Calu3 (cell line): ENCODE measurements around the gene PTPRN2. TPM values are rescaled to one million over a fixed set of nuclear protein-coding genes. Genes with fewer than 3 reads are reported as not detected.

Source experiments
- BruUV-seq: library from RNA; stranded (reverse); fragments of 400-500 nt; replicated peaks from 2 replicates; lab custom pipeline; 2021; lab: Mats Ljungman, UMichigan
- CTCF ChIA-PET: fragments of 300-600 bp; sonication (Branson Sonifier 250); formaldehyde crosslinking; loops from one replicate; lab custom pipeline; 2022; ENCODE audit warnings: antibody characterized with exemption; lab: Charles Lee
- DNase-seq: peaks from one replicate; pipeline ENCODE4 v3.0.0; 2022
- H3K27ac Mint-ChIP-seq: one replicate; pipeline ENCODE4 v1.8.0; 2022; ENCODE audit warnings: mixed read lengths; ENCODE audit not compliant: unreplicated experiment
- H3K27me3 Mint-ChIP-seq: one replicate; pipeline ENCODE4 v1.8.0; 2022; ENCODE audit warnings: mixed read lengths; ENCODE audit not compliant: unreplicated experiment
- H3K36me3 Mint-ChIP-seq: one replicate; pipeline ENCODE4 v1.8.0; 2022; ENCODE audit warnings: mild to moderate bottlenecking, moderate library complexity, mixed read lengths; ENCODE audit not compliant: insufficient read depth, unreplicated experiment
- H3K4me1 Mint-ChIP-seq: one replicate; pipeline ENCODE4 v1.8.0; 2022; ENCODE audit warnings: mild to moderate bottlenecking, low read depth, mixed read lengths; ENCODE audit not compliant: unreplicated experiment
- H3K4me3 Mint-ChIP-seq: one replicate; pipeline ENCODE4 v1.8.0; 2022; ENCODE audit warnings: mild to moderate bottlenecking, low read depth, moderate library complexity, mixed read lengths; ENCODE audit not compliant: unreplicated experiment
- H3K9me3 Mint-ChIP-seq: one replicate; pipeline ENCODE4 v1.8.0; 2022; ENCODE audit warnings: low read depth, mixed read lengths; ENCODE audit not compliant: unreplicated experiment
- CTCF ChIP-seq: fragments of 200-600 bp; IDR thresholded peaks from one replicate; pipeline ENCODE4 v1.8.0; 2022; ENCODE audit warnings: antibody characterized with exemption; ENCODE audit not compliant: unreplicated experiment
- intact Hi-C: fragments of 100-400 bp; cut with micrococcal nuclease; formaldehyde crosslinking; loops from one replicate; pipeline ENCODE4 v1.10.0; 2022; ENCODE audit not compliant: unreplicated experiment
- total RNA-seq: library from RNA; stranded (reverse); gene quantifications from 2 replicates; pipeline ENCODE4 v1.2.3, GENCODE V29; 2022

The PTPRN2 gene
- total RNA-seq, 1 experiment from 2014 or later, result 2.0 TPM

- Mint-ChIP-seq H3K27me3 (no peaks in the 10 kb centered on the region), H3K4me3 (no peak overlapping the region), H3K27ac (no peak overlapping the region), H3K9me3 (peaks cover 17% of the 10 kb centered on the region), H3K4me1 (no peaks in the 10 kb centered on the region), H3K36me3 (no peaks in the 10 kb centered on the region)
- CTCF ChIA-PET, result no interaction called here
- intact Hi-C loops, result no loop called here
- DNase-seq, result no peak
- no TSS peak for BruUV-seq
- TF ChIP-seq CTCF, result no peak
Measured at GRCh38 chr7:157952050-157952667, 635.5 kb downstream of the PTPRN2 start.

GRCh38 chr7:157951300-157952049 lies 636.1 kb downstream of the PTPRN2 start:
- H3K27me3 Mint-ChIP-seq, result no peaks in the 10 kb centered on the region
- CTCF ChIA-PET, result no interaction called here
- H3K9me3 Mint-ChIP-seq, result peaks cover 17% of the 10 kb centered on the region
- no peak overlapping the region for H3K27ac Mint-ChIP-seq
- no peak for TF ChIP-seq CTCF
- H3K4me3 Mint-ChIP-seq, result no peak overlapping the region
- no peaks in the 10 kb centered on the region for H3K36me3 Mint-ChIP-seq
- no peak for DNase-seq
- intact Hi-C loops, result no loop called here
- BruUV-seq, result no TSS peak
- no peaks in the 10 kb centered on the region for H3K4me1 Mint-ChIP-seq

- intact Hi-C loops, result no loop called here
- H3K4me3 Mint-ChIP-seq, result no peak overlapping the region
- no peak for TF ChIP-seq CTCF
- peaks cover 23% of the 10 kb centered on the region for H3K9me3 Mint-ChIP-seq
- DNase-seq, result no peak
- BruUV-seq, result no TSS peak
- no peaks in the 10 kb centered on the region for H3K27me3 Mint-ChIP-seq
- CTCF ChIA-PET, result no interaction called here
- no peaks in the 10 kb centered on the region for H3K36me3 Mint-ChIP-seq
- H3K27ac Mint-ChIP-seq, result no peak overlapping the region
- no peaks in the 10 kb centered on the region for H3K4me1 Mint-ChIP-seq
Measured at GRCh38 chr7:157949711-157950110, 637.9 kb downstream of the PTPRN2 start.

- Mint-ChIP-seq H3K4me1 (no peaks in the 10 kb centered on the region), H3K27me3 (no peaks in the 10 kb centered on the region), H3K9me3 (peaks cover 20% of the 10 kb centered on the region), H3K36me3 (no peaks in the 10 kb centered on the region), H3K4me3 (no peak overlapping the region), H3K27ac (no peak overlapping the region)
- intact Hi-C loops, result no loop called here
- no TSS peak for BruUV-seq
- DNase-seq, result no peak
- no peak for TF ChIP-seq CTCF
- CTCF ChIA-PET, result no interaction called here
Measured at GRCh38 chr7:157947504-157947903, 640.1 kb downstream of the PTPRN2 start.
